GM12878 (cell line): ENCODE data around the gene PMS1. TPM values are rescaled to one million over a fixed set of nuclear protein-coding genes. Genes with fewer than 3 reads are reported as not detected.

Experiments used
- ATAC-seq: fragments of 200-7000 bp; cut with Tn5 transposase; 3 replicates; pipeline ENCODE4 v1.9.1; 2020; ENCODE audit warnings: mild to moderate bottlenecking, moderate library complexity
- BruUV-seq: library from RNA; stranded (reverse); fragments of 400-500 nt; replicated peaks from 2 replicates; lab custom pipeline; 2021; lab: Mats Ljungman, UMichigan
- CTCF ChIA-PET: fragments of 300-600 bp; sonication (Branson Sonifier 250); formaldehyde crosslinking; extraction: SDS; loops from one replicate; lab custom pipeline; 2021; ENCODE audit warnings: inconsistent platforms; lab: Yijun Ruan, JAX
- POLR2A ChIA-PET: fragments of 350-600 bp; formaldehyde crosslinking; extraction: SDS; loops from one replicate; lab custom pipeline; 2021; ENCODE audit warnings: inconsistent platforms; lab: Charles Lee
- RAD21 ChIA-PET: fragments of 300-600 bp; sonication (Branson Sonifier 250); formaldehyde crosslinking; loops from one replicate; lab custom pipeline; 2023; ENCODE audit warnings: antibody characterized with exemption; ENCODE audit not compliant: unreplicated experiment; lab: Charles Lee
- SMC1A ChIA-PET: fragments of 300-600 bp; sonication (Branson Sonifier 250); formaldehyde crosslinking; loops from one replicate; lab custom pipeline; 2023; ENCODE audit not compliant: unreplicated experiment, uncharacterized antibody; lab: Charles Lee
- DNase-seq: peaks from one replicate; pipeline ENCODE4 v3.0.0-alpha.2; 2011; ENCODE audit warnings: low read depth, low spot score
- FAIRE-seq: peaks from 3 replicates; lab custom pipeline; 2011; peaks lifted over from hg19 to GRCh38; lab: Jason Lieb, UNC
- H2AFZ ChIP-seq: 2 replicates; pipeline ENCODE4 v1.6.0; 2011; ENCODE audit warnings: low read depth, low read length, control low read depth; ENCODE audit not compliant: control insufficient read depth
- H3K27ac ChIP-seq: 2 replicates; pipeline ENCODE4 v1.5.1; 2011; ENCODE audit warnings: control low read depth; ENCODE audit not compliant: control insufficient read depth, insufficient read depth
- H3K27me3 ChIP-seq, 2 experiments: replicated peaks in 1 of 2; 2 replicates each; pipeline versions ENCODE4 v1.6.0 to v1.6.1; 2011; ENCODE audit warnings: low read length in 1 of 2; ENCODE audit not compliant: control insufficient read depth in 2 of 2, insufficient read depth in 2 of 2
- H3K36me3 ChIP-seq, 2 experiments: 2 replicates each; pipeline ENCODE4 v1.5.1; 2011; ENCODE audit warnings: low read length in 1 of 2; ENCODE audit not compliant: control insufficient read depth in 2 of 2, insufficient read depth in 2 of 2
- H3K4me1 ChIP-seq: 2 replicates; pipeline ENCODE4 v1.6.1; 2011; ENCODE audit warnings: mild to moderate bottlenecking, low read length, moderate library complexity, mixed read lengths; ENCODE audit not compliant: control insufficient read depth, insufficient read depth
- H3K4me2 ChIP-seq: 2 replicates; pipeline ENCODE4 v1.6.0; 2011; ENCODE audit warnings: control low read depth; ENCODE audit not compliant: control insufficient read depth, insufficient read depth
- H3K4me3 ChIP-seq: fragments of 200-600 bp; sonication (generic); 2 replicates; pipeline ENCODE4 v1.5.1; 2016
- H3K79me2 ChIP-seq: 2 replicates; pipeline ENCODE4 v1.6.0; 2011; ENCODE audit warnings: low read length; ENCODE audit not compliant: control insufficient read depth, insufficient read depth
- H3K9ac ChIP-seq: 2 replicates; pipeline ENCODE4 v1.8.0; 2011; ENCODE audit warnings: low read length, control low read depth, mixed read lengths; ENCODE audit not compliant: control insufficient read depth, insufficient read depth
- H3K9me3 ChIP-seq: replicated peaks from 3 replicates; pipeline ENCODE4 v1.5.1; 2011; ENCODE audit warnings: mild to moderate bottlenecking, low read length; ENCODE audit not compliant: control insufficient read depth, insufficient read depth
- H4K20me1 ChIP-seq: 2 replicates; pipeline ENCODE4 v1.6.0; 2011; ENCODE audit not compliant: control insufficient read depth, insufficient read depth
- BCL3 ChIP-seq: IDR thresholded peaks from 2 replicates; pipeline ENCODE4 v1.6.1; 2011; ENCODE audit warnings: borderline replicate concordance, low read depth, mild to moderate bottlenecking, moderate library complexity, low read length; ENCODE audit not compliant: insufficient read depth, poor library complexity, severe bottlenecking
- CHD1 ChIP-seq: IDR thresholded peaks from 2 replicates; pipeline ENCODE4 v1.6.1; 2012; ENCODE audit warnings: low read depth, low read length, improper control_type of control experiment
- DPF2 ChIP-seq: fragments of 450-650 bp; IDR thresholded peaks from 2 replicates; pipeline ENCODE4 v1.6.1; 2017; ENCODE audit warnings: mild to moderate bottlenecking
- E4F1 ChIP-seq: fragments of 450-650 bp; IDR thresholded peaks from 2 replicates; pipeline ENCODE4 v1.6.1; 2018; ENCODE audit warnings: borderline replicate concordance, mild to moderate bottlenecking; ENCODE audit not compliant: partially characterized antibody
- EED ChIP-seq: sonication (generic); IDR thresholded peaks from 2 replicates; pipeline ENCODE4 v1.6.1; 2016; ENCODE audit warnings: antibody characterized with exemption, low read depth
- FOXM1 ChIP-seq: IDR thresholded peaks from 2 replicates; pipeline ENCODE4 v1.6.1; 2012; ENCODE audit warnings: low read depth, mild to moderate bottlenecking, inconsistent platforms, low read length, moderate library complexity
- KLF5 ChIP-seq: fragments of 450-650 bp; IDR thresholded peaks from 2 replicates; pipeline ENCODE4 v1.6.1; 2014; ENCODE audit warnings: mild to moderate bottlenecking; ENCODE audit not compliant: partially characterized antibody
- NFIC ChIP-seq: IDR thresholded peaks from 2 replicates; pipeline ENCODE4 v1.6.1; 2012; ENCODE audit warnings: low read depth, mild to moderate bottlenecking, inconsistent platforms, low read length, moderate library complexity
- NR2F1 ChIP-seq: fragments of 450-650 bp; conservative IDR thresholded peaks from 2 replicates; pipeline ENCODE4 v1.6.1; 2017; ENCODE audit warnings: mild to moderate bottlenecking
- PBX3 ChIP-seq: IDR thresholded peaks from 2 replicates; pipeline ENCODE4 v1.6.1; 2011; ENCODE audit warnings: mild to moderate bottlenecking, low read depth, low read length, moderate library complexity; ENCODE audit not compliant: insufficient replicate concordance
- POLR2AphosphoS5 ChIP-seq: IDR thresholded peaks from 2 replicates; pipeline ENCODE4 v1.6.1; 2011; ENCODE audit warnings: mild to moderate bottlenecking, low read length, inconsistent platforms
- RAD21 ChIP-seq: IDR thresholded peaks from 2 replicates; pipeline ENCODE4 v1.6.1; 2011; ENCODE audit warnings: mild to moderate bottlenecking, low read depth, low read length, moderate library complexity; ENCODE audit not compliant: insufficient read depth
- RUNX3 ChIP-seq: IDR thresholded peaks from 2 replicates; pipeline ENCODE4 v1.6.1; 2012; ENCODE audit warnings: low read length, inconsistent platforms
- SP1 ChIP-seq: IDR thresholded peaks from one replicate; pipeline ENCODE4 v1.6.1; 2011; ENCODE audit warnings: low read depth, low read length
- STAT1 ChIP-seq: fragments of 450-650 bp; conservative IDR thresholded peaks from 2 replicates; pipeline ENCODE4 v1.6.1; 2014; ENCODE audit warnings: antibody characterized with exemption, mild to moderate bottlenecking
- STAT3 ChIP-seq: IDR thresholded peaks from 2 replicates; pipeline ENCODE4 v1.6.1; 2011; ENCODE audit warnings: low read depth, low read length, improper control_type of control experiment
- TAF1 ChIP-seq: IDR thresholded peaks from 2 replicates; pipeline ENCODE4 v1.6.1; 2011; ENCODE audit warnings: mild to moderate bottlenecking, low read depth, low read length, borderline replicate concordance
- ZBTB33 ChIP-seq: fragments of 450-650 bp; IDR thresholded peaks from 2 replicates; pipeline ENCODE4 v1.6.1; 2017; ENCODE audit warnings: mild to moderate bottlenecking
- ZZZ3 ChIP-seq: IDR thresholded peaks from 2 replicates; pipeline ENCODE4 v1.6.1; 2011; ENCODE audit warnings: low read depth; ENCODE audit not compliant: control insufficient read depth, insufficient read length
- WGBS: methylation state at CpG from one replicate; pipeline ENCODE4 v1.1.6; 2016; ENCODE audit warnings: low lambda C conversion rate; ENCODE audit not compliant: insufficient replicate concordance, insufficient coverage; ENCODE audit errors: missing lambda C conversion rate; 5-methylcytosine and 5-hydroxymethylcytosine counted together
- in situ Hi-C: fragments of 300-500 bp; cut with MboI; formaldehyde crosslinking; loops from 9 replicates; pipeline ENCODE4 v1.14.3; 2018; ENCODE audit warnings: mixed read lengths
- intact Hi-C: fragments of 100-400 bp; cut with micrococcal nuclease; formaldehyde crosslinking; loops from one replicate; pipeline ENCODE4 v1.14.2; 2022; ENCODE audit not compliant: unreplicated experiment
- polyA plus RNA-seq, 11 experiments: library from polyadenylated mRNA; depleted of rRNA in 4 of 11; unstranded in 6 of 11; stranded (reverse) in 5 of 11; fragments of >200 nt; fragmentation: Nextera tagmentation in 4 of 11; fragmentation: Illumina TruSeq in 1 of 11; extraction: Ambion mirVana in 4 of 11; extraction: Trizol in 1 of 11; gene quantifications; 1 replicate in 1 of 11; 2 replicates in 10 of 11; pipeline versions ENCODE4 v1.2.1 to v1.2.3, GENCODE V29; 2011 to 2016; ENCODE audit warnings: inconsistent platforms in 2 of 11, missing spikeins in 2 of 11, low read depth in 1 of 11
- total RNA-seq, 4 experiments: library from RNA; depleted of rRNA in 3 of 4; stranded (reverse); fragments of >200 nt in 3 of 4; fragmentation: Illumina TruSeq in 1 of 4; extraction: Trizol in 1 of 4; gene quantifications; 2 replicates each; pipeline versions ENCODE4 v1.2.1 to v1.2.3, GENCODE V29; 2013 to 2021

The PMS1 gene
- total and polyA plus RNA-seq, 10 of the 15 experiments (the other 5 are each of a cell fraction or from before 2014, with no cell fraction given), result 18.7 to 50.6 (median 29.5) TPM

GRCh38 chr2:189836644-189837043, 52.4 kb downstream of the PMS1 start:
- ATAC-seq (no peak), FAIRE-seq (no peak), DNase-seq (no peak)
- no peak overlapping the region for H3K4me2 ChIP-seq
- H3K27ac ChIP-seq, result no peak overlapping the region
- 99% methylated on average over 4 of the region's 4 CpGs for WGBS
- SMC1A ChIA-PET, result interaction anchor here (1.6 kb wide), 1 partner anchor 35 kb away, joined by 3 read pairs; no protein-coding TSS in a partner anchor
- H3K79me2 ChIP-seq, result no peaks in the 10 kb centered on the region
- POLR2A ChIA-PET, result interaction anchor here (0.5 to 1.1 kb wide), 2 partner anchors 14 to 477 kb away, joined by 3 to 5 read pairs; no protein-coding TSS in a partner anchor
- H3K4me3 ChIP-seq, result no peak overlapping the region
- in situ Hi-C loops (no loop called here), intact Hi-C loops (no loop called here)
- peaks cover 0 to 3% of the 10 kb centered on the region in 2 experiments; a peak in 1 of 4 replicates for H3K36me3 ChIP-seq
- BruUV-seq, result no TSS peak
- no peak overlapping the region for H2AFZ ChIP-seq
- H4K20me1 ChIP-seq, result no peaks in the 10 kb centered on the region
- H3K27me3 ChIP-seq, result no peaks in the 10 kb centered on the region
- RAD21 ChIA-PET, result no interaction called here
- H3K9me3 ChIP-seq, result no peaks in the 10 kb centered on the region; the same call in 1 of the 3 replicates
- CTCF ChIA-PET, result interaction anchor here (1.0 to 1.9 kb wide), 3 partner anchors 11 to 86 kb away, joined by 3 to 5 read pairs (median 4); no protein-coding TSS in a partner anchor
- peaks cover 4% of the 10 kb centered on the region; the same call in 1 of the 2 replicates for H3K4me1 ChIP-seq
- no peak overlapping the region for H3K9ac ChIP-seq
- no peak for TF ChIP-seq E4F1
- TF ChIP-seq BCL3, result no peak
- TF ChIP-seq RAD21, result no peak
- TF ChIP-seq DPF2, result no peak
- no peak for TF ChIP-seq CHD1
- TF ChIP-seq ZBTB33, result no peak
- TF ChIP-seq NFIC, result no peak
- no peak for TF ChIP-seq NR2F1
- TF ChIP-seq PBX3, result no peak
- no peak for TF ChIP-seq RUNX3
- TF ChIP-seq STAT3, result no peak
- no peak for TF ChIP-seq TAF1
- TF ChIP-seq STAT1, result no peak
- no peak for TF ChIP-seq KLF5
- TF ChIP-seq POLR2AphosphoS5, result no peak
- TF ChIP-seq EED, result no peak
- TF ChIP-seq ZZZ3, result no peak
- no peak for TF ChIP-seq FOXM1
- TF ChIP-seq SP1, result no peak
